ENCODE measurements around the gene FAS.

FAS gene

GRCh38 chr10:88990384-88991160 lies at the start of gene FAS:
TSS of gene FAS (plus strand) at chr10:88990798. CDS start at chr10:88990877, 79 bp downstream.
- FAIRE-seq = no peak

GRCh38 chr10:88941026-88941425 lies 49.6 kb upstream of the FAS start:
- FAIRE-seq = no peak

- no peak for FAIRE-seq
These were observed 46.8 kb upstream of the FAS start for GRCh38 chr10:88943778-88944177.

GRCh38 chr10:88944813-88945212 lies 45.8 kb upstream of the FAS start:
- no peak for FAIRE-seq

GRCh38 chr10:88946200-88946599 lies 44.4 kb upstream of the FAS start:
- no peak for FAIRE-seq

GRCh38 chr10:88946965-88947590 lies 43.5 kb upstream of the FAS start:
- FAIRE-seq = no peak

GRCh38 chr10:88949051-88949450 lies 41.5 kb upstream of the FAS start:
- FAIRE-seq = no peak

GRCh38 chr10:88949912-88950837 lies 40.4 kb upstream of the FAS start:
- FAIRE-seq = no peak

GRCh38 chr10:88952647-88953111 lies 37.9 kb upstream of the FAS start, which contains the start of gene ACTA2:
TSS of gene ACTA2 (minus strand) at chr10:88952773. CDS start at chr10:88948930, 3,843 bp downstream.
- FAIRE-seq = no peak

GRCh38 chr10:88953662-88954061 lies 36.9 kb upstream of the FAS start:
- FAIRE-seq = no peak

- FAIRE-seq = no peak
These were observed 36.0 kb upstream of the FAS start for GRCh38 chr10:88954458-88955083.

GRCh38 chr10:88957381-88957780 lies 33.2 kb upstream of the FAS start:
- FAIRE-seq = no peak

- FAIRE-seq = no peak
These were observed 31.9 kb upstream of the FAS start for GRCh38 chr10:88958721-88959120.

- FAIRE-seq = no peak
These were observed 29.8 kb upstream of the FAS start for GRCh38 chr10:88960802-88961201.

- FAIRE-seq = no peak
These were observed 29.3 kb upstream of the FAS start for GRCh38 chr10:88961266-88961665.

- FAIRE-seq = no peak
These were observed 28.3 kb upstream of the FAS start for GRCh38 chr10:88962336-88962735.

GRCh38 chr10:88963318-88963717 lies 27.3 kb upstream of the FAS start:
- FAIRE-seq = no peak

- FAIRE-seq = no peak
These were observed 26.2 kb upstream of the FAS start for GRCh38 chr10:88964360-88964759.

GRCh38 chr10:88964869-88965415 lies 25.7 kb upstream of the FAS start:
- FAIRE-seq = no peak

- no peak for FAIRE-seq
These were observed 23.8 kb upstream of the FAS start for GRCh38 chr10:88966797-88967196.

- FAIRE-seq = no peak
These were observed 22.2 kb upstream of the FAS start for GRCh38 chr10:88968391-88968790.
